Measurements from ENCODE around the gene PTMS.
A peak's percentile ranks its signal among the peaks of the same experiment; 100 is the strongest.

PTMS gene

GRCh38 chr12:6791931-6792520 is 25.9 kb downstream of the PTMS start:
- Histone ChIP-seq H3K4me3 (ENCODE audit: extremely low read depth, insufficient read depth, low read length, poor library complexity, severe bottlenecking) (no peak overlapping the region), H3K36me3 (ENCODE audit: control insufficient read depth, insufficient read depth, low read length) (no peaks in the 10 kb centered on the region), H3K9me3 (ENCODE audit: control insufficient read depth, low read length) (no peaks in the 10 kb centered on the region), H3K4me1 (ENCODE audit: control insufficient read depth, insufficient read depth, low read length, poor library complexity, severe bottlenecking) (peaks cover 18% of the 10 kb centered on the region), H3K27ac (ENCODE audit: low read depth, low read length, severe bottlenecking) (no peak overlapping the region)
- 93 to 95% methylated on average over 7 to 8 of the region's 13 CpGs for WGBS, 2 experiments (ENCODE audit: insufficient coverage in 2 of 2)

- 62 to 69% methylated on average over 9 to 11 of the region's 12 CpGs for WGBS, 2 experiments (ENCODE audit: insufficient coverage in 2 of 2)
- no peaks in the 10 kb centered on the region for H3K36me3 ChIP-seq (ENCODE audit: control insufficient read depth, insufficient read depth, low read length)
- H3K4me3 ChIP-seq (ENCODE audit: extremely low read depth, insufficient read depth, low read length, poor library complexity, severe bottlenecking), result no peak overlapping the region
- peaks cover 18% of the 10 kb centered on the region for H3K4me1 ChIP-seq (ENCODE audit: control insufficient read depth, insufficient read depth, low read length, poor library complexity, severe bottlenecking)
- H3K27ac ChIP-seq (ENCODE audit: low read depth, low read length, severe bottlenecking), result peak overlapping the region; percentile 7
- H3K9me3 ChIP-seq (ENCODE audit: control insufficient read depth, low read length), result no peaks in the 10 kb centered on the region
These were observed 26.5 kb downstream of the PTMS start for GRCh38 chr12:6792522-6793201.

GRCh38 chr12:6795088-6795487 is 28.9 kb downstream of the PTMS start:
- no peaks in the 10 kb centered on the region for H3K36me3 ChIP-seq (ENCODE audit: control insufficient read depth, insufficient read depth, low read length)
- 75% methylated on average over 1 of the region's 2 CpGs; no CpG with 5 or more reads in 1 of the 2 experiments for WGBS, 2 experiments (ENCODE audit: insufficient coverage in 2 of 2)

GRCh38 chr12:6796576-6796975 is 30.4 kb downstream of the PTMS start:
- no peak overlapping the region for H3K27ac ChIP-seq (ENCODE audit: low read depth, low read length, severe bottlenecking)
- H3K9me3 ChIP-seq (ENCODE audit: control insufficient read depth, low read length), result no peaks in the 10 kb centered on the region
- WGBS, 2 experiments (ENCODE audit: insufficient coverage in 2 of 2), result 83 to 93% methylated on average over 2 to 4 of the region's 4 CpGs
- peaks cover 8% of the 10 kb centered on the region for H3K4me1 ChIP-seq (ENCODE audit: control insufficient read depth, insufficient read depth, low read length, poor library complexity, severe bottlenecking)
- H3K4me3 ChIP-seq (ENCODE audit: extremely low read depth, insufficient read depth, low read length, poor library complexity, severe bottlenecking), result no peak overlapping the region
- H3K36me3 ChIP-seq (ENCODE audit: control insufficient read depth, insufficient read depth, low read length), result no peaks in the 10 kb centered on the region

More at GRCh38 chr12:6795088-6795487, 28.9 kb downstream of the PTMS start:
- Histone ChIP-seq H3K27ac (ENCODE audit: low read depth, low read length, severe bottlenecking) (no peak overlapping the region), H3K9me3 (ENCODE audit: control insufficient read depth, low read length) (no peaks in the 10 kb centered on the region), H3K4me1 (ENCODE audit: control insufficient read depth, insufficient read depth, low read length, poor library complexity, severe bottlenecking) (peaks cover 8% of the 10 kb centered on the region), H3K4me3 (ENCODE audit: extremely low read depth, insufficient read depth, low read length, poor library complexity, severe bottlenecking) (no peak overlapping the region)

GRCh38 chr12:6799147-6799546 is 33.0 kb downstream of the PTMS start:
- Histone ChIP-seq H3K9me3 (ENCODE audit: control insufficient read depth, low read length) (no peaks in the 10 kb centered on the region), H3K27ac (ENCODE audit: low read depth, low read length, severe bottlenecking) (no peak overlapping the region), H3K4me3 (ENCODE audit: extremely low read depth, insufficient read depth, low read length, poor library complexity, severe bottlenecking) (no peak overlapping the region), H3K36me3 (ENCODE audit: control insufficient read depth, insufficient read depth, low read length) (no peaks in the 10 kb centered on the region), H3K4me1 (ENCODE audit: control insufficient read depth, insufficient read depth, low read length, poor library complexity, severe bottlenecking) (no peaks in the 10 kb centered on the region)
- 95% methylated on average over 4 of the region's 5 CpGs; no CpG with 5 or more reads in 1 of the 2 experiments for WGBS, 2 experiments (ENCODE audit: insufficient coverage in 2 of 2)

GRCh38 chr12:6807170-6807569 is 41.0 kb downstream of the PTMS start:
- WGBS, 2 experiments (ENCODE audit: insufficient coverage in 2 of 2), result no CpG with 5 or more reads among the region's 1 CpG
- no peaks in the 10 kb centered on the region for H3K36me3 ChIP-seq (ENCODE audit: control insufficient read depth, insufficient read depth, low read length)
- peaks cover 3% of the 10 kb centered on the region for H3K4me1 ChIP-seq (ENCODE audit: control insufficient read depth, insufficient read depth, low read length, poor library complexity, severe bottlenecking)
- no peak overlapping the region for H3K4me3 ChIP-seq (ENCODE audit: extremely low read depth, insufficient read depth, low read length, poor library complexity, severe bottlenecking)
- no peaks in the 10 kb centered on the region for H3K9me3 ChIP-seq (ENCODE audit: control insufficient read depth, low read length)
- H3K27ac ChIP-seq (ENCODE audit: low read depth, low read length, severe bottlenecking), result no peak overlapping the region

GRCh38 chr12:6809056-6809455 is 42.9 kb downstream of the PTMS start:
- 70 to 76% methylated on average over 8 of the region's 10 CpGs for WGBS, 2 experiments (ENCODE audit: insufficient coverage in 2 of 2)
- Histone ChIP-seq H3K9me3 (ENCODE audit: control insufficient read depth, low read length) (no peaks in the 10 kb centered on the region), H3K36me3 (ENCODE audit: control insufficient read depth, insufficient read depth, low read length) (no peaks in the 10 kb centered on the region), H3K27ac (ENCODE audit: low read depth, low read length, severe bottlenecking) (no peak overlapping the region), H3K4me3 (ENCODE audit: extremely low read depth, insufficient read depth, low read length, poor library complexity, severe bottlenecking) (no peak overlapping the region), H3K4me1 (ENCODE audit: control insufficient read depth, insufficient read depth, low read length, poor library complexity, severe bottlenecking) (peaks cover 3% of the 10 kb centered on the region)

- WGBS, 2 experiments (ENCODE audit: insufficient coverage in 2 of 2), result 57 to 86% methylated on average over 1 of the region's 1 CpG
- H3K36me3 ChIP-seq (ENCODE audit: control insufficient read depth, insufficient read depth, low read length), result no peaks in the 10 kb centered on the region
- H3K4me3 ChIP-seq (ENCODE audit: extremely low read depth, insufficient read depth, low read length, poor library complexity, severe bottlenecking), result no peak overlapping the region
These were observed 44.6 kb downstream of the PTMS start for GRCh38 chr12:6810758-6811157.

GRCh38 chr12:6813363-6813762 is 47.2 kb downstream of the PTMS start:
- Histone ChIP-seq H3K27ac (ENCODE audit: low read depth, low read length, severe bottlenecking) (no peak overlapping the region), H3K4me3 (ENCODE audit: extremely low read depth, insufficient read depth, low read length, poor library complexity, severe bottlenecking) (no peak overlapping the region), H3K9me3 (ENCODE audit: control insufficient read depth, low read length) (no peaks in the 10 kb centered on the region), H3K4me1 (ENCODE audit: control insufficient read depth, insufficient read depth, low read length, poor library complexity, severe bottlenecking) (peaks cover 7% of the 10 kb centered on the region), H3K36me3 (ENCODE audit: control insufficient read depth, insufficient read depth, low read length) (no peaks in the 10 kb centered on the region)
- whole genome bisulfite sequencing, 2 experiments (ENCODE audit: insufficient coverage in 2 of 2), result no CpG with 5 or more reads among the region's 4 CpGs

More at GRCh38 chr12:6810758-6811157, 44.6 kb downstream of the PTMS start:
- Histone ChIP-seq H3K9me3 (ENCODE audit: control insufficient read depth, low read length) (no peaks in the 10 kb centered on the region), H3K4me1 (ENCODE audit: control insufficient read depth, insufficient read depth, low read length, poor library complexity, severe bottlenecking) (peaks cover 3% of the 10 kb centered on the region), H3K27ac (ENCODE audit: low read depth, low read length, severe bottlenecking) (peak overlapping the region; percentile 16)

GRCh38 chr12:6816598-6816997 is 50.4 kb downstream of the PTMS start:
- Histone ChIP-seq H3K4me1 (ENCODE audit: control insufficient read depth, insufficient read depth, low read length, poor library complexity, severe bottlenecking) (peaks cover 29% of the 10 kb centered on the region), H3K4me3 (ENCODE audit: extremely low read depth, insufficient read depth, low read length, poor library complexity, severe bottlenecking) (no peak overlapping the region), H3K36me3 (ENCODE audit: control insufficient read depth, insufficient read depth, low read length) (no peaks in the 10 kb centered on the region), H3K27ac (ENCODE audit: low read depth, low read length, severe bottlenecking) (no peak overlapping the region), H3K9me3 (ENCODE audit: control insufficient read depth, low read length) (no peaks in the 10 kb centered on the region)
- WGBS, 2 experiments (ENCODE audit: insufficient coverage in 2 of 2), result 64 to 100% methylated on average over 2 of the region's 3 CpGs

GRCh38 chr12:6817098-6817497 is 50.9 kb downstream of the PTMS start:
- no peaks in the 10 kb centered on the region for H3K9me3 ChIP-seq (ENCODE audit: control insufficient read depth, low read length)
- no peak overlapping the region for H3K27ac ChIP-seq (ENCODE audit: low read depth, low read length, severe bottlenecking)
- H3K4me1 ChIP-seq (ENCODE audit: control insufficient read depth, insufficient read depth, low read length, poor library complexity, severe bottlenecking), result peaks cover 31% of the 10 kb centered on the region
- 95 to 100% methylated on average over 6 to 8 of the region's 8 CpGs for WGBS, 2 experiments (ENCODE audit: insufficient coverage in 2 of 2)
- H3K36me3 ChIP-seq (ENCODE audit: control insufficient read depth, insufficient read depth, low read length), result no peaks in the 10 kb centered on the region
- no peak overlapping the region for H3K4me3 ChIP-seq (ENCODE audit: extremely low read depth, insufficient read depth, low read length, poor library complexity, severe bottlenecking)
